ENCODE results near the gene IRF2BPL.

DNA sequence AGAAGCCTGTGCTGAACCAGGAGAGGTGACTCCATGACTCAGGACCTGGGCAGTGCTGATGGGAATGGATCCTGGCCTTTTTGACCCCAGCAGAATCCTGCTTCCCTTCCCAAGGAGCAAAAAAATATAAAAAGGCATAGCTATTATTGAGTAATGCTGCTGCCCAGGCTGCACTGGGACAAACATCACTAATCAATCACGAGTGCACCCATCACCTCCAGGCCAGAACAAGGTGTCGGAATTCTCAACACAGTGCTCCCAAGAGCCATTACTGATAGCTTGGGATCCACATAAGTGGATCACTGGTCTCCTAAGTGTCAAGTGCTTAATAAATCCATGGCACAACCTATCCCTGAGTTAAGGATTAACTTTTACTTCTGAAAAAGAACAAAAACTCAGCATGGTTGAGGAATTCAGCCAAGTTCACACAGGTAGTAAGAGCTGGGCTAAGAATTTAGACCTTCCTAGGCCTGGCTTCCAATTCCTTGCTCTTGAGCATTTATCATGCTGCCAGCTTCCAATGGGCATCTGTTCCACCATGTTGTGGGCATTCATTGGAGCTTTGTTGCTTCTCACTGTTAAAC lies 31.9 kb downstream of the IRF2BPL start:
- TF ChIP-seq EZH2 (IDR thresholded peaks at IDR 0.05; ENCODE audit: borderline replicate concordance, low read length): no peak
- TF ChIP-seq, protein P1, sequence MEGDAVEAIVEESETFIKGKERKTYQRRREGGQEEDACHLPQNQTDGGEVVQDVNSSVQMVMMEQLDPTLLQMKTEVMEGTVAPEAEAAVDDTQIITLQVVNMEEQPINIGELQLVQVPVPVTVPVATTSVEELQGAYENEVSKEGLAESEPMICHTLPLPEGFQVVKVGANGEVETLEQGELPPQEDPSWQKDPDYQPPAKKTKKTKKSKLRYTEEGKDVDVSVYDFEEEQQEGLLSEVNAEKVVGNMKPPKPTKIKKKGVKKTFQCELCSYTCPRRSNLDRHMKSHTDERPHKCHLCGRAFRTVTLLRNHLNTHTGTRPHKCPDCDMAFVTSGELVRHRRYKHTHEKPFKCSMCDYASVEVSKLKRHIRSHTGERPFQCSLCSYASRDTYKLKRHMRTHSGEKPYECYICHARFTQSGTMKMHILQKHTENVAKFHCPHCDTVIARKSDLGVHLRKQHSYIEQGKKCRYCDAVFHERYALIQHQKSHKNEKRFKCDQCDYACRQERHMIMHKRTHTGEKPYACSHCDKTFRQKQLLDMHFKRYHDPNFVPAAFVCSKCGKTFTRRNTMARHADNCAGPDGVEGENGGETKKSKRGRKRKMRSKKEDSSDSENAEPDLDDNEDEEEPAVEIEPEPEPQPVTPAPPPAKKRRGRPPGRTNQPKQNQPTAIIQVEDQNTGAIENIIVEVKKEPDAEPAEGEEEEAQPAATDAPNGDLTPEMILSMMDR (conservative IDR thresholded peaks at IDR 0.05 in 1 of 2, IDR thresholded peaks at IDR 0.05 in 1 of 2; ENCODE audit: extremely low read depth in 1 of 2, insufficient read depth in 1 of 2, low read depth in 1 of 2, low read length in 2 of 2): no peak

All from mammary epithelial cell (primary cell).